ENCODE results near the gene CACNA1C.

Gene CACNA1C

DNA sequence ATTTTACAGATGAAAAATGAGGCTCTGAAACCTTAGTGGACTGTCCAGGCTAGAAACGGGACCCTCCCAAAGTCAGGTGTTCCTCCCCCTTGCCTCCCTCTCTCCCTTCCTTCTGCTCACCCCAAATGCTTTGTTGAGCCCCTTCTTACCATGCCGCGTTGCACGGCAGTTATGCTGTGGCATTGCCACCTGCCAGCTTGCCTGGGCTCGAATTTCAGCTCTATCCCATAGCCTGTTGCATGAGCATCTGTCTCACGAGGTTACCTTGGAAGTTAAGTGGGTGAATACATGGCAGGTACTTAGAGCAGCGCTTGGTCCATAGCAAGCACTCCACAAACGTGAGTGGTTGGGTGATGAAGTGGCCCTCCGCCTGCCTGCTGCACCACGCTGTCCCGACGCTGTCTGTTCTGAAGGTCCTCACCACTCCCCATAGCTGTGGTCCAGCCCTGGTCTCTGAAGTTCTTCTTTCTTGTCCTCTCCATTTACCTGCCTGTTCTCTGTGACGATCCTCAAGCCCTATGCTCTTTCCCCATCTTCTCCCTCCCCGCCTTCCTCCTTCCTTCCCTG lies 269.9 kb downstream of the CACNA1C start:
- Histone ChIP-seq H3K27me3 (ENCODE audit: control insufficient read depth, low read length) (peaks cover 25% of the 10 kb centered on the region), H4K20me1 (ENCODE audit: control insufficient read depth, insufficient read depth, low read depth, low read length) (no peaks in the 10 kb centered on the region), H3K79me2 (ENCODE audit: control insufficient read depth, low read length) (no peaks in the 10 kb centered on the region), H3K4me1 (ENCODE audit: control insufficient read depth, low read length) (no peaks in the 10 kb centered on the region), H3K4me3 (ENCODE audit: low read length) (no peak overlapping the region), H3K9me3 (ENCODE audit: control insufficient read depth, insufficient read depth, low read length) (no peaks in the 10 kb centered on the region), H3K36me3 (ENCODE audit: control insufficient read depth, low read length) (no peaks in the 10 kb centered on the region), H3K9me2 (replicated peaks; ENCODE audit: control insufficient read depth, low read length) (no peaks in the 10 kb centered on the region), H3K27ac (ENCODE audit: low read depth, low read length) (no peak overlapping the region), H3F3A (ENCODE audit: control insufficient read depth, insufficient read depth) (no peaks in the 10 kb centered on the region), H3K4me2 (ENCODE audit: low read length) (no peak overlapping the region)
- TF ChIP-seq EZH2phosphoT487 (IDR thresholded peaks at IDR 0.05; ENCODE audit: borderline replicate concordance, low read length), result no peak
- TF ChIP-seq, protein P1, sequence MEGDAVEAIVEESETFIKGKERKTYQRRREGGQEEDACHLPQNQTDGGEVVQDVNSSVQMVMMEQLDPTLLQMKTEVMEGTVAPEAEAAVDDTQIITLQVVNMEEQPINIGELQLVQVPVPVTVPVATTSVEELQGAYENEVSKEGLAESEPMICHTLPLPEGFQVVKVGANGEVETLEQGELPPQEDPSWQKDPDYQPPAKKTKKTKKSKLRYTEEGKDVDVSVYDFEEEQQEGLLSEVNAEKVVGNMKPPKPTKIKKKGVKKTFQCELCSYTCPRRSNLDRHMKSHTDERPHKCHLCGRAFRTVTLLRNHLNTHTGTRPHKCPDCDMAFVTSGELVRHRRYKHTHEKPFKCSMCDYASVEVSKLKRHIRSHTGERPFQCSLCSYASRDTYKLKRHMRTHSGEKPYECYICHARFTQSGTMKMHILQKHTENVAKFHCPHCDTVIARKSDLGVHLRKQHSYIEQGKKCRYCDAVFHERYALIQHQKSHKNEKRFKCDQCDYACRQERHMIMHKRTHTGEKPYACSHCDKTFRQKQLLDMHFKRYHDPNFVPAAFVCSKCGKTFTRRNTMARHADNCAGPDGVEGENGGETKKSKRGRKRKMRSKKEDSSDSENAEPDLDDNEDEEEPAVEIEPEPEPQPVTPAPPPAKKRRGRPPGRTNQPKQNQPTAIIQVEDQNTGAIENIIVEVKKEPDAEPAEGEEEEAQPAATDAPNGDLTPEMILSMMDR (IDR thresholded peaks at IDR 0.05; ENCODE audit: low read depth, low read length, poor library complexity, severe bottlenecking), result no peak

GRCh38 chr12:2323532-2324255 lies 270.9 kb downstream of the CACNA1C start:
- no peaks in the 10 kb centered on the region for H3K9me3 ChIP-seq (ENCODE audit: control insufficient read depth, insufficient read depth, low read length)
- H3K79me2 ChIP-seq (ENCODE audit: control insufficient read depth, low read length), result no peaks in the 10 kb centered on the region
- no peaks in the 10 kb centered on the region for H3K36me3 ChIP-seq (ENCODE audit: control insufficient read depth, low read length)
- H3K4me2 ChIP-seq (ENCODE audit: low read length), result no peak overlapping the region
- H3K4me1 ChIP-seq (ENCODE audit: control insufficient read depth, low read length), result no peaks in the 10 kb centered on the region
- H3K9me2 ChIP-seq (replicated peaks; ENCODE audit: control insufficient read depth, low read length), result no peaks in the 10 kb centered on the region
- H4K20me1 ChIP-seq (ENCODE audit: control insufficient read depth, insufficient read depth, low read depth, low read length), result no peaks in the 10 kb centered on the region
- TF ChIP-seq, protein P1 (IDR thresholded peaks at IDR 0.05; ENCODE audit: low read depth, low read length, poor library complexity, severe bottlenecking), result no peak
- TF ChIP-seq EZH2phosphoT487 (IDR thresholded peaks at IDR 0.05; ENCODE audit: borderline replicate concordance, low read length), result no peak
- no peak overlapping the region for H3K27ac ChIP-seq (ENCODE audit: low read depth, low read length)
- peaks cover 30% of the 10 kb centered on the region for H3K27me3 ChIP-seq (ENCODE audit: control insufficient read depth, low read length)
- no peak overlapping the region for H3K4me3 ChIP-seq (ENCODE audit: low read length)
- no peaks in the 10 kb centered on the region for H3F3A ChIP-seq (ENCODE audit: control insufficient read depth, insufficient read depth)

- H3K36me3 ChIP-seq (ENCODE audit: control insufficient read depth, low read length), result no peaks in the 10 kb centered on the region
- TF ChIP-seq EZH2phosphoT487 (IDR thresholded peaks at IDR 0.05; ENCODE audit: borderline replicate concordance, low read length), result no peak
- TF ChIP-seq, protein P1 (IDR thresholded peaks at IDR 0.05; ENCODE audit: low read depth, low read length, poor library complexity, severe bottlenecking), result no peak
- no peak overlapping the region for H3K4me2 ChIP-seq (ENCODE audit: low read length)
- H3F3A ChIP-seq (ENCODE audit: control insufficient read depth, insufficient read depth), result no peaks in the 10 kb centered on the region
- no peak overlapping the region for H3K27ac ChIP-seq (ENCODE audit: low read depth, low read length)
- H3K4me1 ChIP-seq (ENCODE audit: control insufficient read depth, low read length), result no peaks in the 10 kb centered on the region
- no peaks in the 10 kb centered on the region for H3K9me2 ChIP-seq (replicated peaks; ENCODE audit: control insufficient read depth, low read length)
- H3K27me3 ChIP-seq (ENCODE audit: control insufficient read depth, low read length), result peaks cover 37% of the 10 kb centered on the region
- no peaks in the 10 kb centered on the region for H4K20me1 ChIP-seq (ENCODE audit: control insufficient read depth, insufficient read depth, low read depth, low read length)
- H3K9me3 ChIP-seq (ENCODE audit: control insufficient read depth, insufficient read depth, low read length), result no peaks in the 10 kb centered on the region
- H3K4me3 ChIP-seq (ENCODE audit: low read length), result no peak overlapping the region
- H3K79me2 ChIP-seq (ENCODE audit: control insufficient read depth, low read length), result no peaks in the 10 kb centered on the region
Observed at GRCh38 chr12:2324387-2324786, 271.6 kb downstream of the CACNA1C start.

All from DOHH2 (cell line).